OCI-M2 (cell line): ENCODE results near the gene LINC01488.

Experiments used
- DNase-seq: peaks from one replicate; lab custom pipeline; 2025; ENCODE audit not compliant: unreplicated experiment; lab: John Stamatoyannopoulos, UW

LINC01488 gene

GRCh38 chr11:69463181-69463994, 18.1 kb upstream of the LINC01488 start:
- no peak for DNase-seq

DNA sequence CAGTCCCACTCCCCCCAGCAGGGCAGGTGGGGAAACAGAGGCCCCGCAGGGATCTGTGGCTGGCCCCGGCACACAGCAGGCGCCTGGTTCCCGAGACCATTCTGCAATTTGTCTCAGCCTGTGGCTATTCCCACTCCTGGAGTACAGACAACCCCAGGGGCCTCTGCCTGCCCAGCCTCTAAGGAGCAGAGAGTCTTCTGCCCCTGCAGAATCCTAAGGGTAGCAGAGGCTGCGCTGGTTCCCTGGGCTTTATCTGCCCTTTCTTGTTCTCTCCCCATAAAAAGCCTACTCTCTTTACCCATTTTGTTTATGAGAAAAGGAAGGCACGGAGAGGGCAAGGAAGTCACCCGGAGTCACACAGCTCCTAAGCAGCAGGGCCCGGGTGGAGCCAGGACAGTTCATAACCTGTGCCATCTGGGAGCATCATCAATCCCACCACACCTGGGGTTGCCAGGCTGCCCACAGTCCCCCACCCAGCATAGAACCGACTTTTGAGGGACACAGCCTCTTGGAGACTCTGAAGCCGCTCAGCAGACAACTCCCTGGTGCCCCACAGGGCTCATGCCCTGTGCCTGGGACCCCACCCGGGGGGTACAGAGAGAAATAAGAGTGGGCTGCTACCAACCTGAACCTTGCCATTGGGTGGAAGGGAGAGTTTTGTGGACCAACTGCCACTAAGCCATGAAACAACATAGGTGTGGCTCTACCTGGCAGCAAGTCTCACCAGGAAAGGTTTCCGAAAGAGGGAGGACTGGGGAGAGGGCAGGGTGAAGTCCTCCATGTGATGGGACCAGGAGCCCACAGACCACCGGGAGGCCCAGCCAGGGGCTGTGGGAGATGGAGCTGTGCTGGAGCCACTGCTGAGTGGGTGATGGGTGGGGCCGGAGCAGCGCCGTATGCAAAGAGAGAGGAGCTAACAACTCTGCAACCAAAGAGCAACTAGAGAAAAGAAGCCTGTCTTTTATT, 17.2 kb upstream of the LINC01488 start:
- DNase-seq, result no peak

GRCh38 chr11:69465236-69466000, 16.0 kb upstream of the LINC01488 start:
- no peak for DNase-seq

DNA sequence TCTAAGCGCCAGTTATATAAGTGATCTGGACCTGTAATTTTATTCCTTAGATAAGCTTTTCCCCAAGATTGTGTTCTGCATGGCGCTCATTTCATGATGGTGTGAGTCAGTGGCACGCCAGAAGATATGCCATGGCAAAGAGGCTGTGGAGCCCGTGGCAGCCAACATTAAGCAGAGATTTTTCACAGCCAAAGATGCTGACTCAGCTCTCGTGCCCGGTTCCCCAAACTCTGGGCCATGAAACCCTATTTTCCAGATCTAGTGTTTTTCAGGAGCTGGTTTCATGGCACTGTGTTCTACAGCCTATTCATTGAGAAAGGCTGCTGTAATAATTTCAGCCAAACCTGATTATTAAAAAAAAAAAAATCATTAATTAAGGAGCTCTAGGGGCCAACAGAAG, 15.4 kb upstream of the LINC01488 start:
- no peak for DNase-seq

- no peak for DNase-seq
Observed at GRCh38 chr11:69467196-69467595, 14.3 kb upstream of the LINC01488 start.

DNA sequence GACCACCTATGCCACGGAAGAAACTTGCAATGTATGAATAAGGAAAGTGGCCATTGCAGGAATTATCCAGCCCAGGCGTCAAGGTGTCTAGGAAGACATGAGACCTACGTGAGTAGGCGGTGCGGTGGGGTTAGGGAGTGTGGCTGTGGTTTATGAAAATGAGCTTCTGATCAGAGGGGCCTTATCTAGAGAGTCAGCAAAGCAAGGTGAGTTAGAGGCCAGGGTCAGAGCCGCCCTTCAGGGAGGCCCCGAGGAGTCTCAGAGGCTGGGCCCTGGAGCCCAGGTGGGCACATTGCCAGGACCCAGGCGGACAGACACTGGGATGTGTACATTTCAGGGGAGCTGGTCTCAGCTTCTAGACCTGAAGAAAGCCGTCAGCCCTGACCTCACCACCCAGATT, 13.8 kb upstream of the LINC01488 start:
- DNase-seq, result no peak

DNA sequence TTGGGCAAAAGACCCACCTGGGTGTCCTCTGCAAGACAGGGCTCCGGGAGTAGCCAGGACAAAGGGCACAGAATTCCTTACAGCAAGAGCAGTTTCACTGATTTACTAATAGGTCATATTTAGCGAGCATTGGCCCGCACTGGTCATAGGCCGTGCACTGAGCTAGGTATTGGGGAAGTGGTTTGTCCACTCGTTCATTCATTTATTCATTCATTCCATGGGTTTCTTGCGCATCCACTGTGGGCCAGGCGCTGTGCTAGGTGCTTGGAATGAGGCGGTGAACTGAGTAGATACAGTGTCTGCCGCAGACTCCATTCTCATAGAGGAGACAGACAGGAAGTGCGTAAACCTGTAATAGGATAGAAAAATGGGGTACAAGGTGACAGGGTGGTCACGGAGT, 13.2 kb upstream of the LINC01488 start:
- DNase-seq, result no peak

GRCh38 chr11:69468911-69469885, 12.3 kb upstream of the LINC01488 start:
- DNase-seq, result no peak

DNA sequence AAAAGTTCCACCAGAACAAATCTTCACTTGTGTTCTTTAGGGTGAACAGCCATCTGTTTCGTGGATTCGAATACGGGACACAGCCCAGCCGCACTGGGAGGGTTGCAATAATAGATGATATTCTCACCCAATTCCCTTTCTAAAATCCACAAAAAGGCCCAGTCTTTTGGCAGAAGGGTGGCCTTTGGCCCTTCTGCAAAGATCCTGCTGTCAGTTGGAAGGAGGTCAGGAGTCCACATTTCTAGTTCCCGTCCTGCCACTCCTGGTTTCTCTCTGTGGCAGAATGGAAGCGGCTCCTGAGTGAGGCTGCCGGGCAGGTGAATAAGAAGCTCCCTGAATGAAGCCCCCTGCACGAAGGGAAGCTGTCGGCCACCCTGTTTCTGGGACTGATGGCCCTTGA, 11.2 kb upstream of the LINC01488 start:
- DNase-seq, result no peak

DNA sequence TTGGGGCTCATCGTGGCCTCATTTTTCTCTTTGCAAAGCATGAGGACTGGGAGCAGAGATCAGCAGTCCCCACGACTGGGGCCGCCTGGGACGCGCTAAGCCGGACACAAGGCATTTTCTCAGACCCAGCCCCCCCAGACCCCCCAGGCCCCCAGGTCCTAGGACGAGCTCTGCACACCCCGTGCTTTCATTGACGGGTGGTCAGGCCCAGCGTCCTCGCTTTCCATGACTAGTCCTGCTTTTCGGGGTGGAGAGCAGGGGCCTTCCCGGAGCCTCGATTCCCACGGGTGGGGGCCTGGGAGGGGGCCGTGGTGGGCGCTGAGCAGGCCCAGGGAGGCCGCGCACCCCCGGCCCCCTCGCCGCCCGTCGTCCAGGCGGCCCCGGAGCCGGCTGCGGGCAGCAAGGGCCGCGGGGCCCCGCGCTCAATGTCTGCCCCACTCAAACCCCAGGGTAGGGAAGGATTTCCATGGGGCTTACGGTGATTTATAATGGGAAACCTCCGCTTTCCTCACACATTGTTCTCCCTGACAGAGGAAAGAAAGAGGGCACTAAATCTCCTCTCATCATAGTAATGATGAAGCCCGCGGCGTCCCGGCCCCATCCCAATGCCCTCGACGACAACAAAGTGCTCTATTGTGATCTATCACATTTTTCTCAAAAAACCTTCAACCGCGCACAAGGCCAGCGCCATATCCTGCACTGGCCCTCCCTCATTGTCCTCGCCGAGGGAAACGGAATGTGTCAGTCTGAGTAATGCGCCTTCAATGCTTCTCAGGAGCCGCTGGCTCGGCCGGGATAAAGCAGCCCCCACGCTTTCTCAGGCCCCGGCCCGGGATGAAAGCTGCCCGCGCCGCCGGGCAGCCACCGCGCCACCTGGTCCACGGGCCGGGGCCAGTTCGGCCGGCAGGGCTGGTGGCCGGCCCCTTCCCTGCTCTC, 10.4 kb upstream of the LINC01488 start:
- DNase-seq, result no peak

DNA sequence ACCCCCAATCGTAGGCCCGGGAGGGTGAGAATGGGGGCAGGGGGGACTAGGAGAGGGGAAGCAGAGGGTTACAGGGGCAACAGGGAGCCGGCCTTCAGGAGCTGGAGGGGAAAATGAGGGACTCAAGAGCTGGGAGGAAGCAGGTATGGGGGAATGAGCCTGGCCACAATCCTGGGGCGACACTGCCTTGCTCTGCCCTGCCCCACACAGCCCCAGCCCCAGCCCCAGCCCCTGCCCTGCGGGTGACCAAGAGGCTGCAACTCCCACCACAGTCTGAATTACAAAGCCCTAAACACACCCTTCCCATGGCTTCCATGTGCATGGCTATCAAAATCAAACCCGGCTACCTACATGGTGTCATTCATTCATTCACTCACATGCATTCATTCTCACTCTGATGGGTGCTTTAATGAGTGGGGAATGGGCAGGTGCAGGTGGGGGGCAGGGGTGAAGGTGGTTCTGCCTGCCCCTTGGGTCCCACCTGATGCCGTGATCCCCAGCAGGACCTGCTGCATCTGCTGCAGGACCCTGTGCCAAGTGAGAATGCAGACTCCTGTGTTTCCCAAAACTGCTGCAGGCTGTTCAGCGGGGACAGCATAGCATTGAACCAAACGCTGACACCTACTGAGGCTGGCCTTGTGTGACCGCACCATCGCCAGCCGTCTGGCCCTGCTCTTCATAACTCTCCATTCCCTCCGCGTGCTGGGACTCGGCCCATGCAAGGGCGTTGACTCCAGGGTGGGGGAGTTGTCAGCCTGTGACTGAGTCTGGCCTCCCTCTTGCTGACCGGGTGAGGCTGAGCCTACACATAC, 9.5 kb upstream of the LINC01488 start:
- DNase-seq, result no peak

DNA sequence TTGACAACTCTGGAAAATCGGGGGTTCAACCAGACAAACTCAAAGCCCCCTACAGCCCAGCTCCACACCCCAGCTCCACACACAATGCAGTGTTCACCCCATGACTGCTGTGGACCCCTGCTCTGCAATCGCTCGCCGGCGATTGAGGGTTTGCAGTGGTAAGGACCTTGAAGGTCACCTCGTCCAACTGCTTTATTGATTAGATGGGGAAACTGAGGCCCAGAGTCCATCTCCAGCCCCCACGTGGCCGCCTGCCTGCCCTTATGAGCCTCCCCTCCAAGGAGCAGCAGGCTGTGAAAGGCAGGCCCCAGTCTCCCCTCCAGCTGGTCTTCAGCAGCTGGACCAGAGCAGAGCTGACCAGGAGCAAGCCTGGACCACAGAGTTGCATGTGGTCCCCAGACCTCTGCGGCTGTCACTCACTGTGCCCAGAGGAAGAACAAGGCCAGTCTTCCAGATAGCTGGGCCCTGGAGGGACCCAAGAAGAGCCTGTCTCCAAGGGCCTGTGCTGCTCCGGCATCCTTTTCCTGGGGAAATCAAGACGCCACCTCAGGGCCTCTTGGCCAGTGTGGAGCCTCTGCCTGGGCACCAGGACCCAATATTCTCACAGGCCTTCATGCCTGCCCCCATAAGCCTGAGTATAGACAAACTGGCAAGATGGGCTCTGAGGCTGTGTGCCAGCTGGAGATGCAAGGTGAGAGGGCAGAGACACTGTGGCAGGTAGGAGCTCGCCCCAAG, 8.8 kb upstream of the LINC01488 start:
- DNase-seq, result no peak

DNA sequence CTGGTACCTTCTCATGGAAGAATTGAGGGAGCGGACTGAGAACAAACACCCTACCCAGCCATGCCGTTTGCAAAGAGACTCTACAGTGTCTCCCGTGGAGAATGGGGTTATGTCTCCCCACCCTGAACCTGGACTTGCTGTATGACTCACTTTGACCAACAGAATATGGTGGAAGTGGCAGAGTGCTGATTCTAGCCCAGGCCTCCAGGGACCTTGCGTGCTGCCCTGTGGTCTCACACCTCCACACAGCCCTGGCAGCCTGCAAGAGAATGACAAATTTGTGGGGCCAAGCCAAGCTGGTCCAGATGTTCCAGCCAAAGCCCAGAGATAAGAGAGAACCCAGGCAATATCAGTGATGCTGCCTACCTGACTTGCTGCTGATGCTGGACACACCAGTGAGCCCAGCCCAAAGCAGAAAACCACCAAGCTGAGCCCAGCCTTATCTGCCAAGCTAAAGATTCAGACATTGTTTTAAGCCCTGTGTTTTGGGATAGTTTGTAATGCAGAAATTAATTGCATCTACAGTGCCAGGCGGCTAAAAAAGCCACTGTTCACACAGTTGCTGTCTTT, 8.1 kb upstream of the LINC01488 start:
- no peak for DNase-seq

GRCh38 chr11:69474736-69475135, 6.7 kb upstream of the LINC01488 start:
- no peak for DNase-seq

GRCh38 chr11:69475141-69475865, 6.2 kb upstream of the LINC01488 start:
- DNase-seq, result no peak

GRCh38 chr11:69475866-69476471, 5.5 kb upstream of the LINC01488 start:
- DNase-seq, result no peak
